K562 (cell line): Measurements from ENCODE around the gene FYB1. TPM values are rescaled to one million over a fixed set of nuclear protein-coding genes. Genes with fewer than 3 reads are reported as not detected.

Experiments used
- ARNT ChIP-seq, 2 experiments: fragments of 450-650 bp; IDR thresholded peaks; 2 replicates each; pipeline ENCODE4 v1.6.1; 2016; ENCODE audit warnings: mild to moderate bottlenecking in 1 of 2
- ATF7 ChIP-seq: fragments of 450-650 bp; IDR thresholded peaks from 2 replicates; pipeline ENCODE4 v1.7.1; 2014; ENCODE audit warnings: mild to moderate bottlenecking, moderate library complexity
- CAMTA2 ChIP-seq: fragments of 250-450 bp; sonication (Bioruptor Pico); conservative IDR thresholded peaks from 2 replicates; pipeline ENCODE4 v1.5.1; 2022
- CBX1 ChIP-seq: sonication (generic); IDR thresholded peaks from 2 replicates; pipeline ENCODE4 v1.6.1; 2016; ENCODE audit warnings: antibody characterized with exemption, low read depth, mild to moderate bottlenecking
- CHCHD3 ChIP-seq: fragments of 250-450 bp; sonication (Bioruptor Pico); IDR thresholded peaks from 2 replicates; pipeline ENCODE4 v2.1.2; 2022; ENCODE audit warnings: mild to moderate bottlenecking
- CHD4 ChIP-seq: fragments of 200-600 bp; sonication (generic); IDR thresholded peaks from 3 replicates; pipeline ENCODE4 v1.6.1; 2012; ENCODE audit warnings: low read depth, mild to moderate bottlenecking, mixed read lengths, low read length, inconsistent platforms; ENCODE audit not compliant: insufficient read depth, insufficient replicate concordance, poor library complexity, severe bottlenecking
- DACH1 ChIP-seq: fragments of 450-650 bp; IDR thresholded peaks from 2 replicates; pipeline ENCODE4 v1.6.1; 2018; ENCODE audit not compliant: partially characterized antibody
- DMBX1 ChIP-seq: fragments of 250-450 bp; sonication (Bioruptor Pico); IDR thresholded peaks from 2 replicates; pipeline ENCODE4 v1.8.0; 2022; ENCODE audit warnings: inconsistent platforms, mild to moderate bottlenecking, moderate library complexity, borderline replicate concordance
- DPF2 ChIP-seq: fragments of 450-650 bp; IDR thresholded peaks from 2 replicates; pipeline ENCODE4 v1.6.1; 2016
- ETV6 ChIP-seq, 3 experiments: fragments of 150-350 bp in 1 of 3; sonication (generic) in 1 of 3; formaldehyde crosslinking in 1 of 3; IDR thresholded peaks; 2 replicates each; pipeline versions ENCODE4 v1.6.1 to v1.8.0; 2014 to 2022; ENCODE audit warnings: borderline replicate concordance in 2 of 3, low read depth in 2 of 3, antibody characterized with exemption in 1 of 3, low read length in 1 of 3, mild to moderate bottlenecking in 1 of 3, missing genetic modification reagents in 1 of 3
- EZH2 ChIP-seq: IDR thresholded peaks from 2 replicates; pipeline ENCODE4 v1.6.1; 2012; ENCODE audit warnings: low read depth, mild to moderate bottlenecking, inconsistent platforms, low read length, borderline replicate concordance
- HOMEZ ChIP-seq: fragments of 250-450 bp; sonication (Bioruptor Pico); IDR thresholded peaks from 2 replicates; pipeline ENCODE4 v1.4.0; 2020; ENCODE audit warnings: mild to moderate bottlenecking, moderate library complexity
- HSF4 ChIP-seq: fragments of 250-450 bp; sonication (Bioruptor Pico); IDR thresholded peaks from 2 replicates; pipeline ENCODE4 v2.1.2; 2022; ENCODE audit warnings: mild to moderate bottlenecking, moderate library complexity, borderline replicate concordance
- IRF9 ChIP-seq: fragments of 450-650 bp; IDR thresholded peaks from 2 replicates; pipeline ENCODE4 v1.6.1; 2016; ENCODE audit warnings: missing biosample characterization, missing genetic modification characterization
- PYGO2 ChIP-seq: fragments of 450-650 bp; IDR thresholded peaks from 2 replicates; pipeline ENCODE4 v1.6.1; 2016; ENCODE audit warnings: mild to moderate bottlenecking, missing genetic modification characterization, moderate library complexity, missing compliant biosample characterization
- RHOXF2B ChIP-seq: fragments of 250-450 bp; sonication (Bioruptor Pico); conservative IDR thresholded peaks from 2 replicates; pipeline ENCODE4 v1.5.1; 2021
- SETDB1 ChIP-seq: IDR thresholded peaks from one replicate; pipeline ENCODE4 v1.6.1; 2012; ENCODE audit warnings: low read length, control low read depth, inconsistent platforms
- SMAD3 ChIP-seq: fragments of 450-650 bp; formaldehyde crosslinking; conservative IDR thresholded peaks from 2 replicates; pipeline ENCODE4 v1.4.0; 2020; ENCODE audit warnings: mild to moderate bottlenecking
- TCF7L2 ChIP-seq: fragments of 150-350 bp; IDR thresholded peaks from 2 replicates; pipeline ENCODE4 v1.6.1; 2016; ENCODE audit warnings: low read depth, mild to moderate bottlenecking, low read length, moderate library complexity
- ZKSCAN1 ChIP-seq: fragments of 150-350 bp; IDR thresholded peaks from 2 replicates; pipeline ENCODE4 v1.6.1; 2016; ENCODE audit warnings: low read depth, low read length
- ZNF431 ChIP-seq: sonication (generic); formaldehyde crosslinking; IDR thresholded peaks from 2 replicates; pipeline ENCODE4 v1.8.0; 2022; ENCODE audit warnings: mild to moderate bottlenecking, missing genetic modification reagents
- ZNF592 ChIP-seq: fragments of 450-650 bp; IDR thresholded peaks from 2 replicates; pipeline ENCODE4 v1.6.1; 2017; ENCODE audit warnings: antibody characterized with exemption, mild to moderate bottlenecking
- ZNF717 ChIP-seq: fragments of 250-450 bp; sonication (Bioruptor Pico); IDR thresholded peaks from 2 replicates; pipeline ENCODE4 v1.5.0; 2021
- polyA plus RNA-seq, 8 experiments: library from polyadenylated mRNA; depleted of rRNA in 4 of 8; stranded (reverse) in 5 of 8; unstranded in 3 of 8; fragments of >200 nt; fragmentation: Nextera tagmentation in 2 of 8; fragmentation: Illumina TruSeq in 1 of 8; extraction: Ambion mirVana in 2 of 8; extraction: Trizol in 1 of 8; gene quantifications; 2 replicates each; pipeline versions ENCODE4 v1.2.1 to v1.2.3, GENCODE V29; 2011 to 2014; ENCODE audit warnings: inconsistent platforms in 1 of 8, missing spikeins in 1 of 8
- total RNA-seq, 7 experiments: library from RNA; depleted of rRNA in 6 of 7; stranded (reverse); fragments of >200 nt in 6 of 7; fragmentation: Illumina TruSeq in 2 of 7; extraction: Trizol in 2 of 7; gene quantifications; 2 replicates each; pipeline versions ENCODE4 v1.2.1 to v1.2.3, GENCODE V29; 2011 to 2021; ENCODE audit warnings: low replicate concordance in 1 of 7

The FYB1 gene
- total and polyA plus RNA-seq, 9 of the 15 experiments (the other 6 are each of a cell fraction or from before 2014, with no cell fraction given) = 4.7 to 31.5 (median 9.7) TPM

GRCh38 chr5:39176759-39177630 is 42.4 kb downstream of the FYB1 start (continued):
- TF ChIP-seq ZNF592 (peak; percentile 65), ETV6 (IDR thresholded peaks at IDR 0.05; ENCODE audit: borderline replicate concordance in 1 of 2, low read depth in 2 of 2, low read length in 1 of 2) (0 out of 4 replicates have a peak, but pooled peaks of 1 of the 2 experiments have one; percentile 50), ETV6 (CRISPR knock-in tag; IDR thresholded peaks at IDR 0.05; ENCODE audit: borderline replicate concordance) (no peak), HSF4 (no peak), ZKSCAN1 (no peak), EZH2 (no peak), ZNF431 (no peak), SMAD3 (CRISPR knock-in tag) (no peak), ARNT (IDR thresholded peaks at IDR 0.05) (no peak), HOMEZ (CRISPR knock-in tag) (no peak), TCF7L2 (no peak), DACH1 (no peak), SETDB1 (no peak), ZNF717 (CRISPR knock-in tag) (no peak), RHOXF2B (no peak), CHCHD3 (no peak), DMBX1 (no peak), ATF7 (no peak), CAMTA2 (CRISPR knock-in tag) (no peak), CBX1 (no peak), PYGO2 (no peak), IRF9 (tag) (no peak), CHD4 (no peak), DPF2 (peak; percentile 54)
